ENCODE data around the gene TMEM63C.

DNA sequence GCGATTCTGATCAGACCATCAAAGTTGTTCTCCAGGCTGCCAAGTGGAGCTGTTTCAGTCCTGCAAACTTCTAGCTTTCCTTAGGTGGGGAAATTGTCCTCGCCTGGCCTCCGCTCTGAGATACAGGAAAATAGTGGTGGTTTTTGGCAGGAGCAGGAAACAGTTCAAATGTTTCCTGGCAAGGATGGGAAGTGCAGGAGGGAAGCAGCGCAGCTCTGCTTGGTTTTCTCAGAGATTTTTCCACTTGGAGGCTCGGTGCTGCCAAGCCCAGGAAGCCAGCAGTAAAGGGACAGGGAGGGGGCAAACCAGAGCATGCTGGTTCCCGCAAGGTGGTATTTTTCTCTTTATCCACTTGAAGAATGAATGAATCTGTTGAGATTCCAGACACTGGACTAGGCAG is 17.0 kb downstream of the TMEM63C start:
- TF ChIP-seq, protein P1, sequence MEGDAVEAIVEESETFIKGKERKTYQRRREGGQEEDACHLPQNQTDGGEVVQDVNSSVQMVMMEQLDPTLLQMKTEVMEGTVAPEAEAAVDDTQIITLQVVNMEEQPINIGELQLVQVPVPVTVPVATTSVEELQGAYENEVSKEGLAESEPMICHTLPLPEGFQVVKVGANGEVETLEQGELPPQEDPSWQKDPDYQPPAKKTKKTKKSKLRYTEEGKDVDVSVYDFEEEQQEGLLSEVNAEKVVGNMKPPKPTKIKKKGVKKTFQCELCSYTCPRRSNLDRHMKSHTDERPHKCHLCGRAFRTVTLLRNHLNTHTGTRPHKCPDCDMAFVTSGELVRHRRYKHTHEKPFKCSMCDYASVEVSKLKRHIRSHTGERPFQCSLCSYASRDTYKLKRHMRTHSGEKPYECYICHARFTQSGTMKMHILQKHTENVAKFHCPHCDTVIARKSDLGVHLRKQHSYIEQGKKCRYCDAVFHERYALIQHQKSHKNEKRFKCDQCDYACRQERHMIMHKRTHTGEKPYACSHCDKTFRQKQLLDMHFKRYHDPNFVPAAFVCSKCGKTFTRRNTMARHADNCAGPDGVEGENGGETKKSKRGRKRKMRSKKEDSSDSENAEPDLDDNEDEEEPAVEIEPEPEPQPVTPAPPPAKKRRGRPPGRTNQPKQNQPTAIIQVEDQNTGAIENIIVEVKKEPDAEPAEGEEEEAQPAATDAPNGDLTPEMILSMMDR (IDR thresholded peaks at IDR 0.05; ENCODE audit: poor library complexity, severe bottlenecking) = no peak
- no peak for TF ChIP-seq EZH2 (IDR thresholded peaks at IDR 0.05; ENCODE audit: borderline replicate concordance, insufficient read depth, low read length, poor library complexity, severe bottlenecking)
- no peak for TF ChIP-seq RAD21 (conservative IDR thresholded peaks at IDR 0.05)
- TF ChIP-seq EP300 (conservative IDR thresholded peaks at IDR 0.05; ENCODE audit: poor library complexity, severe bottlenecking) = no peak
- TF ChIP-seq, protein P2, sequence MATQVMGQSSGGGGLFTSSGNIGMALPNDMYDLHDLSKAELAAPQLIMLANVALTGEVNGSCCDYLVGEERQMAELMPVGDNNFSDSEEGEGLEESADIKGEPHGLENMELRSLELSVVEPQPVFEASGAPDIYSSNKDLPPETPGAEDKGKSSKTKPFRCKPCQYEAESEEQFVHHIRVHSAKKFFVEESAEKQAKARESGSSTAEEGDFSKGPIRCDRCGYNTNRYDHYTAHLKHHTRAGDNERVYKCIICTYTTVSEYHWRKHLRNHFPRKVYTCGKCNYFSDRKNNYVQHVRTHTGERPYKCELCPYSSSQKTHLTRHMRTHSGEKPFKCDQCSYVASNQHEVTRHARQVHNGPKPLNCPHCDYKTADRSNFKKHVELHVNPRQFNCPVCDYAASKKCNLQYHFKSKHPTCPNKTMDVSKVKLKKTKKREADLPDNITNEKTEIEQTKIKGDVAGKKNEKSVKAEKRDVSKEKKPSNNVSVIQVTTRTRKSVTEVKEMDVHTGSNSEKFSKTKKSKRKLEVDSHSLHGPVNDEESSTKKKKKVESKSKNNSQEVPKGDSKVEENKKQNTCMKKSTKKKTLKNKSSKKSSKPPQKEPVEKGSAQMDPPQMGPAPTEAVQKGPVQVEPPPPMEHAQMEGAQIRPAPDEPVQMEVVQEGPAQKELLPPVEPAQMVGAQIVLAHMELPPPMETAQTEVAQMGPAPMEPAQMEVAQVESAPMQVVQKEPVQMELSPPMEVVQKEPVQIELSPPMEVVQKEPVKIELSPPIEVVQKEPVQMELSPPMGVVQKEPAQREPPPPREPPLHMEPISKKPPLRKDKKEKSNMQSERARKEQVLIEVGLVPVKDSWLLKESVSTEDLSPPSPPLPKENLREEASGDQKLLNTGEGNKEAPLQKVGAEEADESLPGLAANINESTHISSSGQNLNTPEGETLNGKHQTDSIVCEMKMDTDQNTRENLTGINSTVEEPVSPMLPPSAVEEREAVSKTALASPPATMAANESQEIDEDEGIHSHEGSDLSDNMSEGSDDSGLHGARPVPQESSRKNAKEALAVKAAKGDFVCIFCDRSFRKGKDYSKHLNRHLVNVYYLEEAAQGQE (IDR thresholded peaks at IDR 0.05; ENCODE audit: borderline replicate concordance) = no peak
- TF ChIP-seq MXI1 (conservative IDR thresholded peaks at IDR 0.05; ENCODE audit: poor library complexity, severe bottlenecking) = no peak

All from neural cell (in vitro differentiated cells).